HepG2 (cell line): ENCODE results near the gene BCAT1. TPM values are rescaled to one million over a fixed set of nuclear protein-coding genes. Genes with fewer than 3 reads are reported as not detected.

Source experiments
- ATRX ChIP-seq: sonication (generic); formaldehyde crosslinking; IDR thresholded peaks from 2 replicates; pipeline ENCODE4 v1.4.0; 2020; ENCODE audit warnings: missing genetic modification reagents, borderline replicate concordance
- CBX1 ChIP-seq: IDR thresholded peaks from one replicate; pipeline ENCODE4 v1.6.1; 2016; ENCODE audit warnings: antibody characterized with exemption, low read depth
- FOXO1 ChIP-seq: sonication (generic); formaldehyde crosslinking; IDR thresholded peaks from 2 replicates; pipeline ENCODE4 v1.4.0; 2020; ENCODE audit warnings: missing genetic modification reagents
- HNF1B ChIP-seq: sonication (generic); formaldehyde crosslinking; IDR thresholded peaks from 2 replicates; pipeline ENCODE4 v1.5.1; 2020; ENCODE audit warnings: mild to moderate bottlenecking, moderate library complexity, missing genetic modification reagents
- KDM4B ChIP-seq: sonication (generic); formaldehyde crosslinking; IDR thresholded peaks from 2 replicates; pipeline ENCODE4 v1.4.0; 2020; ENCODE audit warnings: missing genetic modification reagents
- MZF1 ChIP-seq: sonication (generic); formaldehyde crosslinking; IDR thresholded peaks from 2 replicates; pipeline ENCODE4 v1.8.1; 2023; ENCODE audit warnings: mild to moderate bottlenecking, missing genetic modification reagents, borderline replicate concordance
- NFATC3 ChIP-seq: sonication (generic); formaldehyde crosslinking; IDR thresholded peaks from 2 replicates; pipeline ENCODE4 v1.5.1; 2020; ENCODE audit warnings: mild to moderate bottlenecking, missing genetic modification reagents
- PAXIP1 ChIP-seq: sonication (generic); formaldehyde crosslinking; conservative IDR thresholded peaks from 2 replicates; pipeline ENCODE4 v1.4.0; 2020; ENCODE audit warnings: mild to moderate bottlenecking, missing genetic modification reagents, moderate library complexity
- RFXANK ChIP-seq: IDR thresholded peaks from 2 replicates; pipeline ENCODE4 v1.6.1; 2016
- RORA ChIP-seq: sonication (generic); formaldehyde crosslinking; IDR thresholded peaks from 2 replicates; pipeline ENCODE4 v1.5.0; 2020; ENCODE audit warnings: mild to moderate bottlenecking, missing genetic modification reagents, moderate library complexity
- SOX5 ChIP-seq: IDR thresholded peaks from 2 replicates; pipeline ENCODE4 v1.6.1; 2016; ENCODE audit warnings: borderline replicate concordance
- SRSF4 ChIP-seq: fragments of 200-400 bp; formaldehyde crosslinking; IDR thresholded peaks from one replicate; pipeline ENCODE4 v1.6.1; 2018; ENCODE audit warnings: mild to moderate bottlenecking, low read depth, low read length, moderate library complexity; ENCODE audit not compliant: poor library complexity, severe bottlenecking
- TEAD2 ChIP-seq: sonication (generic); formaldehyde crosslinking; IDR thresholded peaks from 2 replicates; pipeline ENCODE4 v1.9.0; 2021; ENCODE audit warnings: missing genetic modification reagents
- TRIM24 ChIP-seq: sonication (generic); formaldehyde crosslinking; IDR thresholded peaks from 2 replicates; pipeline ENCODE4 v1.8.0; 2022; ENCODE audit warnings: mild to moderate bottlenecking, missing genetic modification reagents
- ZNF292 ChIP-seq: sonication (generic); formaldehyde crosslinking; IDR thresholded peaks from 2 replicates; pipeline ENCODE4 v1.8.1; 2022; ENCODE audit warnings: mild to moderate bottlenecking, low read depth, missing genetic modification reagents, borderline replicate concordance
- ZNF557 ChIP-seq: sonication (generic); formaldehyde crosslinking; IDR thresholded peaks from 2 replicates; pipeline ENCODE4 v1.4.0; 2020; ENCODE audit warnings: missing genetic modification reagents
- ZNF691 ChIP-seq: sonication (generic); formaldehyde crosslinking; IDR thresholded peaks from 2 replicates; pipeline ENCODE4 v1.4.0; 2020; ENCODE audit warnings: missing genetic modification reagents, low read depth, mild to moderate bottlenecking, borderline replicate concordance
- ZNF710 ChIP-seq: sonication (generic); formaldehyde crosslinking; IDR thresholded peaks from 2 replicates; pipeline ENCODE4 v1.5.0; 2020; ENCODE audit warnings: mild to moderate bottlenecking, missing genetic modification reagents, borderline replicate concordance
- ZNF747 ChIP-seq: sonication (generic); formaldehyde crosslinking; IDR thresholded peaks from 2 replicates; pipeline ENCODE4 v1.8.1; 2023; ENCODE audit warnings: missing genetic modification reagents, mild to moderate bottlenecking, borderline replicate concordance
- ZNF816 ChIP-seq: sonication (generic); formaldehyde crosslinking; IDR thresholded peaks from 2 replicates; pipeline ENCODE4 v1.8.0; 2022; ENCODE audit warnings: missing genetic modification reagents, mild to moderate bottlenecking, borderline replicate concordance
- ZNF841 ChIP-seq: sonication (generic); formaldehyde crosslinking; IDR thresholded peaks from 2 replicates; pipeline ENCODE4 v1.8.1; 2023; ENCODE audit warnings: missing genetic modification reagents, borderline replicate concordance
- ZNF879 ChIP-seq: sonication (generic); formaldehyde crosslinking; IDR thresholded peaks from 2 replicates; pipeline ENCODE4 v1.8.1; 2023; ENCODE audit warnings: missing genetic modification reagents
- ZSCAN21 ChIP-seq: sonication (generic); formaldehyde crosslinking; IDR thresholded peaks from 2 replicates; pipeline ENCODE4 v1.8.0; 2022; ENCODE audit warnings: mild to moderate bottlenecking, missing genetic modification reagents, moderate library complexity, borderline replicate concordance
- ZSCAN25 ChIP-seq: sonication (generic); formaldehyde crosslinking; IDR thresholded peaks from 2 replicates; pipeline ENCODE4 v1.8.0; 2022; ENCODE audit warnings: mild to moderate bottlenecking, missing genetic modification reagents
- polyA plus RNA-seq, 8 experiments: library from polyadenylated mRNA; depleted of rRNA in 3 of 8; stranded (reverse) in 7 of 8; unstranded in 1 of 8; fragments of >200 nt; fragmentation: Illumina TruSeq in 4 of 8; extraction: Trizol in 4 of 8; gene quantifications; 2 replicates each; pipeline versions ENCODE4 v1.2.1 to v1.2.3, GENCODE V29; 2011 to 2016; ENCODE audit warnings: low read depth in 4 of 8, missing spikeins in 1 of 8, mixed read lengths in 1 of 8; ENCODE audit not compliant: insufficient read depth in 1 of 8
- total RNA-seq, 5 experiments: library from RNA; depleted of rRNA; stranded (reverse); fragments of >200 nt; fragmentation: Illumina TruSeq; extraction: Trizol; gene quantifications; 2 replicates each; pipeline ENCODE4 v1.2.3, GENCODE V29; 2016; ENCODE audit warnings: low read depth in 1 of 5

The BCAT1 gene
- total and polyA plus RNA-seq, 2 of the 13 experiments (the other 11 are each of a cell fraction or from before 2014, with no cell fraction given), result 8.0 to 75.5 TPM

GRCh38 chr12:24911271-24911791 lies 37.6 kb downstream of the BCAT1 start (continued):
- TF ChIP-seq NFATC3 (CRISPR knock-in tag), result no peak
- no peak for TF ChIP-seq TEAD2 (CRISPR knock-in tag)
- TF ChIP-seq PAXIP1 (CRISPR knock-in tag), result peak; percentile 83
- TF ChIP-seq ZNF816 (CRISPR knock-in tag), result no peak
- no peak for TF ChIP-seq SRSF4
- TF ChIP-seq ZNF879 (CRISPR knock-in tag), result no peak
- TF ChIP-seq ZNF747 (CRISPR knock-in tag), result no peak
- 0 out of 2 replicates have a peak, but pooled peaks have one; percentile 36 for TF ChIP-seq ZNF691
- TF ChIP-seq ZSCAN25 (CRISPR knock-in tag), result no peak
- TF ChIP-seq RORA (CRISPR knock-in tag), result no peak
- TF ChIP-seq MZF1 (CRISPR knock-in tag), result no peak
- no peak for TF ChIP-seq ATRX (CRISPR knock-in tag)
- no peak for TF ChIP-seq TRIM24
- no peak for TF ChIP-seq ZNF710 (CRISPR knock-in tag)
- TF ChIP-seq CBX1, result no peak
- no peak for TF ChIP-seq ZNF557
- TF ChIP-seq SOX5, result 0 out of 2 replicates have a peak, but pooled peaks have one; percentile 33
- TF ChIP-seq ZSCAN21 (CRISPR knock-in tag), result no peak
- peak; percentile 29; the same call in 1 of the 2 replicates for TF ChIP-seq FOXO1 (CRISPR knock-in tag)
- TF ChIP-seq HNF1B (CRISPR knock-in tag), result no peak
- no peak for TF ChIP-seq KDM4B (CRISPR knock-in tag)
- TF ChIP-seq ZNF292 (CRISPR knock-in tag), result peak; percentile 57
- TF ChIP-seq RFXANK (CRISPR knock-in tag), result no peak
- TF ChIP-seq ZNF841 (CRISPR knock-in tag), result no peak
